HG02623 (cell line): Measurements from ENCODE around the gene CASTOR2.
"Not testable (repeated sequence)": the region's sequence is repeated elsewhere in the genome, so short reads cannot be mapped to it uniquely, and the experiment has no call there.

Experiments used
- ATAC-seq: cut with Tn5 transposase; IDR thresholded peaks from one replicate; pipeline ENCODE4 v1.9.1; 2021; ENCODE audit warnings: moderate library complexity; ENCODE audit not compliant: unreplicated experiment

The CASTOR2 gene

GRCh38 chr7:75050501-75050900, 86.0 kb downstream of the CASTOR2 start:
- ATAC-seq = no peak

DNA sequence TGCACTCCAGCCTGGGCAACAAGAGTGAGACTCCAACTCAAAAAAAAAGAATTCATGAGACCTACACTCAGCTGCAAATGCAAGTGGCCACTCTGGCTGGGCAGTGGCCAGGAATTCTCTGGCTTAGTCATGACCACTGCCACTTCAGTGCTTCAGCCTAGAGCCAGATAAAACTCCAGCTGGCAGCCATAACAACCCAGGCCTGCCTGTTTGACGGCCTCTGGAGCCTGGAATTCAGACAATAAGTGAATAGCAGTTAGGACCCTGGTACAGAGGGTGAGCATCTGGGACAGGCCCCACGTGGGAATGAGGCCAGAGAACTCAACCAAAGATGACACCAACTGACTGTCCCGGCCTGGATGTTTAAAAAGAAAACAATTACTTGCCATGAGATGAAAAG, 90.2 kb downstream of the CASTOR2 start:
- ATAC-seq = no peak

DNA sequence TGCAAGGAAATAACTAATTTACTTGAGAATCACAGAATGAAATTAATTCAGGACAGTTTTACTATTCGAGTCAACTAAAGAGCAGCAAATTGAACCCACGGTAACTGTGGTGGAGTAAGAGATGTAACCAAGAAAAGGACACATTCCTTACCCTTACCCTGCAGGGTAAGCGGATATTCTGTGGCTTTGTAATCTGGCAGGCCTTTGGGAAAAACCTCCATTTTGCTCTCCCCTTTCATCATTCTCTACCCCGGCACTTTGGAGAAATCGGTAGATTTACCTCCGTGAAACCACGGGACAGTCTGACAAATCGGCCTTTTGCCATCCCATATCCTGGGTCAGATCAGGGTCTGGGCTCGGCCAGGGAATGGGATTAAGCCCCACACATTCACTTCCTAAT, 90.7 kb downstream of the CASTOR2 start:
- no peak for ATAC-seq

GRCh38 chr7:75055830-75056772, 91.6 kb downstream of the CASTOR2 start:
- ATAC-seq = no peak

- ATAC-seq = no peak
Observed at GRCh38 chr7:75058406-75058805, 93.9 kb downstream of the CASTOR2 start.

DNA sequence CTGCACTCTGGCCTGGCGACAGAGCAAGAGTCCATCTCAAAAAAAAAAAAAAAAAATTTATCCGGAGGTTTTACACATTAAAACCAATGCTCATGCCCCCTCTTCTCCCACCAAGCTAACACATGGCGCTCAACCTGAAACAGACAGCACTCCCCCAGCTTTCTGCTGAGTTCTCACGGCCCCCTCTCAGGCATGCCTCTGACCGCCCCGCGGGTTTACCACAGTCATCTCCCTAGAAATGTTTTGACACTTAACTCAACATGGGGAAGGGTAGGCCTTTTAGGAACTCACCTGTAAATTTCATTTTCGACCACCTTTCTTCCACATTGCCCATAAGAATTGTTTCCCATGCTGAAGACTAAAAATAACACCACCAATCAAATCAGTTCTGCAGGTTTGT, 99.8 kb downstream of the CASTOR2 start:
- ATAC-seq = no peak

GRCh38 chr7:75064801-75065200, 100.3 kb downstream of the CASTOR2 start:
- ATAC-seq = no peak

- ATAC-seq = no peak
Observed at GRCh38 chr7:75066521-75066920, 102.0 kb downstream of the CASTOR2 start.

DNA sequence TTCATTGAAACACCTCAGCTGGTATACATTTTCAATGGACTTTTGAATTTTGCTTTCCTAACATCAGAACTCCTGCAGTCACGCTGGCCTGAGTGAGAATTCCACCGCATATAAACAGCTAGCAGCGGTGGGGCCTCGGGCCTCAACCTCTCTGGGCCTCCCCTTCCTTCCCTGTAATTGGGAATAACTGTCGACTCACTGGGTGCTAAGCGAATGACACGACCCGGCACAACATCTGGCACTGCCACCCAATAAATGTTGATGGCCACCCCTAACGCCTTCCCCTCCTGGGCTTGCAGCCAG, 108.4 kb downstream of the CASTOR2 start:
- ATAC-seq = no peak

GRCh38 chr7:75074262-75074641, 109.7 kb downstream of the CASTOR2 start:
- ATAC-seq = not testable (repeated sequence)
